T-helper 1 cell treated with Interleukin-12 subunit alpha and Interleukin-12 subunit beta and Interleukin-4 antibody, amounts not matched to agents 30 μg/mL and 1 μg/mL, for 36 hours (primary cell): ENCODE results near the gene DES.

ENCODE experiments used
- H3K27ac Mint-ChIP-seq: one replicate; pipeline ENCODE4 v1.8.0; 2021; ENCODE audit warnings: mild to moderate bottlenecking, mixed read lengths
- H3K27me3 Mint-ChIP-seq: one replicate; pipeline ENCODE4 v1.8.0; 2021; ENCODE audit warnings: low read depth, mixed read lengths
- H3K36me3 Mint-ChIP-seq: one replicate; pipeline ENCODE4 v1.8.0; 2021; ENCODE audit warnings: low read depth, mixed read lengths
- H3K4me1 Mint-ChIP-seq: one replicate; pipeline ENCODE4 v1.8.0; 2021; ENCODE audit warnings: low read depth, mixed read lengths
- H3K4me3 Mint-ChIP-seq: one replicate; pipeline ENCODE4 v1.8.0; 2021; ENCODE audit warnings: mild to moderate bottlenecking, moderate library complexity, mixed read lengths
- H3K9me3 Mint-ChIP-seq: one replicate; pipeline ENCODE4 v1.8.0; 2021; ENCODE audit warnings: mixed read lengths

DES gene

DNA sequence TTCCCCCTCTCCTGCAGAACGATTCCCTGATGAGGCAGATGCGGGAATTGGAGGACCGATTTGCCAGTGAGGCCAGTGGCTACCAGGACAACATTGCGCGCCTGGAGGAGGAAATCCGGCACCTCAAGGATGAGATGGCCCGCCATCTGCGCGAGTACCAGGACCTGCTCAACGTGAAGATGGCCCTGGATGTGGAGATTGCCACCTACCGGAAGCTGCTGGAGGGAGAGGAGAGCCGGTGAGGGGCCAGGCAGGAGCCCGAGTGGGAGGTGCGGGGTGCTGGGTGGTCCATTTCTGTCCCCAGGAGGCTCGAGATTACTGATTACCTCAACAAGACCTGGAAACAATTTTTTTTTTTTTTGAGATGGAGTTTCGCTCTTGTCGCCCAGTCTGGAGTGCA lies 3.1 kb downstream of the DES start:
- no peaks in the 10 kb centered on the region for H3K4me1 Mint-ChIP-seq
- no peaks in the 10 kb centered on the region for H3K36me3 Mint-ChIP-seq
- H3K9me3 Mint-ChIP-seq, result no peaks in the 10 kb centered on the region
- H3K4me3 Mint-ChIP-seq, result no peak overlapping the region
- H3K27ac Mint-ChIP-seq, result no peak overlapping the region
- H3K27me3 Mint-ChIP-seq, result peaks cover 24% of the 10 kb centered on the region

DNA sequence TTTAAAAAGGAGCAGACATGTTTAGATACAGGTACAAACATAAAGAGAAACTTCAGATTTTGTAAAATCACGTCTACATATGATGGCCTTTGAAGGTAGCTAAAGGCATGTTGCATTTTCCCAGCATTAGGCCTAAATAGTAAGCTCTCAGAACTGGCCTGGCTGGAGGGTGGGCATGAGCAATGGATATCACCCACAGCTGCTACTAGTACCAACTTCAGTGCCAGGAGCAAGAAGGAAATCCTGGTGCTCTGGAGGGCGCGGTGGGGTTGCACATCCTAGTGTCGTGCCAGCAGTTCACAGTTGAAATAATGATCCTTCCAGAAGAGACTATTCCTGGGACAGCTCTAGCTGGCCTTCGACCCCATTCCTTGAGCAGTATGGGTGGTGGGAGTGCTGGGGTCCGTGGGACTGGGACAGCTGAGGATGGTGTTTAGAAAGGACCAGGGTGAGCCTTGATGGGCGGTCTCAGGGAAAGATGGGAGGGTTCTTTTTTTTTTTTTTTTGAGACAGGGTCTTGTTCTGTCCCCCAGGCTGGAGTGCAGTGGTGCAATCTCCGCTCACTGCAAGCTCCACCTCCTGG lies 4.9 kb downstream of the DES start:
- no peaks in the 10 kb centered on the region for H3K36me3 Mint-ChIP-seq
- no peak overlapping the region for H3K27ac Mint-ChIP-seq
- no peak overlapping the region for H3K4me3 Mint-ChIP-seq
- peaks cover 24% of the 10 kb centered on the region for H3K27me3 Mint-ChIP-seq
- H3K9me3 Mint-ChIP-seq, result no peaks in the 10 kb centered on the region
- H3K4me1 Mint-ChIP-seq, result no peaks in the 10 kb centered on the region

DNA sequence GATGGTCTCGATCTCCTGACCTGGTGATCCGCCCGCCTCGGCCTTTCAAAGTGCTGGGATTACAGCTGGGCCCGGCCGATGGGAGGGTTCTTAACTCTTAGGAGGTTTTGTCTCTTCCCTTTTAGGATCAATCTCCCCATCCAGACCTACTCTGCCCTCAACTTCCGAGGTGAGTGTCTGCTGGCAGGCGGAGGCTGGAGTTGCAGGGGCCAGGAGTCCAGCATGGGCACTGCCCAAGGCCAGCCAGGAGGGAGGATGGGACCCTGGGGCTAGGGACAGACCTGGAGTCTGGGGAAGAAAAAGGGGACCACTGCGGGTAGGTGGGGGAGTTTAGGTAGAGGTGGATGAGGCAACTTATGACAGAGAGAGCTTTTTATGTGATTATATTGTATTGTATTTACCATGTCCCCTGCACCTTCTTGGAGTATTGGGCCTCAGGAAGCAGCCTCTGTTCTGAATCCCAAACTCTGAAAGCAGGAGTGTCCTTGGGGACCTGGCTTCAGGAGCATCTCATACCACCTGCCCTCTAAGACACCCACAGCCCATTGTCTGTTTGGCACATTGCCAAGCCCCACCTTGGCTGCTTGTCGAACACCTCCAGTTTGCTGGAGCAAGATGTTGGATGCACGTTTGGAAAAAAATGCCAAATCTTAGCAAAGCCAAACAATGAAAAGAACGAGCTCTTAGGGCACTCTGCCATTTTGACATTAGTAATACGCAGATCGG lies 5.6 kb downstream of the DES start:
- no peak overlapping the region for H3K4me3 Mint-ChIP-seq
- peaks cover 24% of the 10 kb centered on the region for H3K27me3 Mint-ChIP-seq
- no peaks in the 10 kb centered on the region for H3K9me3 Mint-ChIP-seq
- H3K27ac Mint-ChIP-seq, result no peak overlapping the region
- H3K36me3 Mint-ChIP-seq, result no peaks in the 10 kb centered on the region
- no peaks in the 10 kb centered on the region for H3K4me1 Mint-ChIP-seq

DNA sequence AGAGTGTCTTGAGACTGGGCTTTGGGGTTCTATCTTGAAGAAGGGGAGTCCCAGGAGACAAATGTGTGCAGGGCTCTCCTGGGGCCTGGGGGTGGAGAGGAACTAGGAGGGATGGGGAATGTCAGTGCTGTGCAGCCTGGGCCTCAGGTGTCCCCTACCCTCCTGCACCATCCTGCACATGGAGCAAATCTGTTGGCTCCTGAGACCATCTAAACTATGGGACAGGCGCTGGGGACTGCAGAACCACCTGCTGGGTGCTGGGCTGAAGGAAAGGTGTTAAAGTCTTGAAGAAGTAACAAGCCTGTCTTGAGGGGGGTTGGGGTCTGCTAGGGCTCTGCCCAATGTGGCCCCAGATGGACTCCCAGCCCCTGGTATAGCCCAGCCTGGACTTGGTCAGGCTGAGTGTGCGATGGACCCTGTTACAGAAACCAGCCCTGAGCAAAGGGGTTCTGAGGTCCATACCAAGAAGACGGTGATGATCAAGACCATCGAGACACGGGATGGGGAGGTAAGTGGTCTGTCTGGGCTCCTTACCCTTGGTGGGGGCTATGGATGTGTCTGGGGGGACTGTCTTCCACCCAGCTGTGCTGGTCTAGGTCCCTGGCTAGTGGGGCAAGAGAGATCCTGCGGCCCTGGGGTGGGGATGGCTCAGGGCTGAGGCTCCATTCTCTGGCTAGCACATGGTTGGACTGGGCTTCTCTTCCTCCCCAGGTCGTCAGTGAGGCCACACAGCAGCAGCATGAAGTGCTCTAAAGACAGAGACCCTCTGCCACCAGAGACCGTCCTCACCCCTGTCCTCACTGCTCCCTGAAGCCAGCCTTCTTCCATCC lies 7.3 kb downstream of the DES start:
- no peaks in the 10 kb centered on the region for H3K36me3 Mint-ChIP-seq
- no peaks in the 10 kb centered on the region for H3K4me1 Mint-ChIP-seq
- no peak overlapping the region for H3K4me3 Mint-ChIP-seq
- H3K9me3 Mint-ChIP-seq, result no peaks in the 10 kb centered on the region
- no peak overlapping the region for H3K27ac Mint-ChIP-seq
- peaks cover 18% of the 10 kb centered on the region for H3K27me3 Mint-ChIP-seq

DNA sequence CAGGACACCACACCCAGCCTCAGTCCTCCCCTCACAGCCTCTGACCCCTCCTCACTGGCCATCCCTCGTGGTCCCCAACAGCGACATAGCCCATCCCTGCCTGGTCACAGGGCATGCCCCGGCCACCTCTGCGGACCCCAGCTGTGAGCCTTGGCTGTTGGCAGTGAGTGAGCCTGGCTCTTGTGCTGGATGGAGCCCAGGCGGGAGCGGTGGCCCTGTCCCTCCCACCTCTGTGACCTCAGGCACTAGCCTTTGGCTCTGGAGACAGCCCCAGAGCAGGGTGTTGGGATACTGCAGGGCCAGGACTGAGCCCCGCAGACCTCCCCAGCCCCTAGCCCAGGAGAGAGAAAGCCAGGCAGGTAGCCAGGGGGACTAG lies 7.9 kb downstream of the DES start:
- Mint-ChIP-seq H3K27ac (no peak overlapping the region), H3K36me3 (no peaks in the 10 kb centered on the region), H3K27me3 (peaks cover 14% of the 10 kb centered on the region), H3K4me3 (no peak overlapping the region), H3K9me3 (no peaks in the 10 kb centered on the region), H3K4me1 (no peaks in the 10 kb centered on the region)

DNA sequence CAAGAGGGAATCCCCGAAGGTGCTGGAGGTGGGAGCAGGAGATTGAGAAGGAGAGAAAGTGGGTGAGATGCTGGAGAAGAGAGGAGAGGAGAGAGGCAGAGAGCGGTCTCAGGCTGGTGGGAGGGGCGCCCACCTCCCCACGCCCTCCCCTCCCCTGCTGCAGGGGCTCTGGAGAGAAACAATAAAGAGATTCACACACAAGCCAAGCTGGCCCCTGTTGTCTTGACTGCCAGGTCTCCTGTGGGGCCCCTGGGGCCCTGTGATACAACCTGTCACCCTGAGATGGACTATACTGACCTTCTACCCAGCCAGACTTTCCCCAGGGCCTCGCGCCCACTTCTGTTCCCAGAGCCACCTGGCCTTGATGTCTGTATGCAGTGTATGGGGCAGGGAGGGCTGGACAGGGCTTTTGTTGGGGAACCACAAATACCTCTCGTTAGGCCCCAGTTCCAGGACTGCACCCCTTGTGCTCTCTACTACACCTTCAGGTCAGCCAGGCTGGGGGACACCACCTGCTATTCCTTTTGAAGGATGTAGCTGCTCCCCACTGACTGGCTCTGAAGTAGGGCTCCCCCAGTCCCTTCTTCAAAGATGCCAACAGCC lies 8.5 kb downstream of the DES start:
- Mint-ChIP-seq H3K27ac (no peak overlapping the region), H3K27me3 (peaks cover 20% of the 10 kb centered on the region), H3K9me3 (no peaks in the 10 kb centered on the region), H3K4me3 (no peak overlapping the region), H3K36me3 (no peaks in the 10 kb centered on the region), H3K4me1 (no peaks in the 10 kb centered on the region)

DNA sequence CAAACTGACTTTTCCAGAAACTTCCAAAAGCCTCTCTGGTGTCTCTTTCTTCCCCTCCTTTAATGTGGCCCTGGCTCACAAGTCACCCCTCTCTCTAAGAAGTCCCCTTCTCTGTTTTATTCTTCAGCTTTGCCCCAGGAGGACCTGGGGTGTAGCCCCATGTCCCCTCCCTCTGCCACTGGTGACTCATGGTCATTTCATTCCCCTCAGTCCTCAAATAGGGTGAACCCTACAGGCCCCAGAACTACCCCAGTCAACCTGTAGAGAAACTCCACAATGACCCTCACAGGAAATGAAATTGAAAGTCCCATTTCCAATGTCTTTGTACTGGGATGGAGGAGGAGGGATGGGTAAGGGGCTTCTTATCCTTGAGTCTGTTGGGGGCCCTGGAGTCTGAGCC lies 10.3 kb downstream of the DES start:
- Mint-ChIP-seq H3K27me3 (peaks cover 28% of the 10 kb centered on the region), H3K36me3 (no peaks in the 10 kb centered on the region), H3K9me3 (no peaks in the 10 kb centered on the region), H3K4me3 (no peak overlapping the region), H3K27ac (no peak overlapping the region), H3K4me1 (peaks cover 1% of the 10 kb centered on the region)

DNA sequence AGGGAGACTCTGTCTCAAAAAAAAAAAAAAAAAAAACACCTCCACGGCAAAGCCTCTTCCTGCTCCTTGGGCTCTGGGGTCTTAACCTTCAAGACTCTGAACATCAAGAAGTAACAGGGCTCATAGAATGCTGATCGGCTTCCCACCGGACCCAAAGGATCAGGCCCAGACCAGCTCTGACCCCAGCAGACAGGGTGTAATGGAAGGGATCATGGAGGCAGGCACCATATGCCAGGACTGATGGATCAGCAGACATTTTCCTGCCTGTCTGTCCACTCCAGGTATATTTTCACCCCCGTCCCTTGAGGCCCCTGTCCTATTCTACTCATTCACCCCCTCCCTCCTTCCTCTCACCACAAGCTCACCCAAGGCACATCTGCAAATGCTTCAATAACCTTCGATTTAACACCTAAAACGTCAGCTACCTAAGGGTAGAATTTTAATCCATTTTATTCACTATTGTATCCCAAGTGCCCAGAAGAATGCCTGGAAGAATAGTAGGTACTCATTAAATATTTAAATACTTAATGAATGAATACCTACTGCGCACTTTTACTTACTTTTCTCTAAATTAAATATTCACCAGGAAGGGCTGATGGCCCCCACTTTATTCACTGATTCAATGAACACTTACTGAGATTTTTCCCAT lies 11.9 kb downstream of the DES start:
- Mint-ChIP-seq H3K27ac (no peak overlapping the region), H3K4me1 (peaks cover 1% of the 10 kb centered on the region), H3K4me3 (no peak overlapping the region), H3K36me3 (no peaks in the 10 kb centered on the region), H3K9me3 (no peaks in the 10 kb centered on the region), H3K27me3 (peaks cover 37% of the 10 kb centered on the region)

DNA sequence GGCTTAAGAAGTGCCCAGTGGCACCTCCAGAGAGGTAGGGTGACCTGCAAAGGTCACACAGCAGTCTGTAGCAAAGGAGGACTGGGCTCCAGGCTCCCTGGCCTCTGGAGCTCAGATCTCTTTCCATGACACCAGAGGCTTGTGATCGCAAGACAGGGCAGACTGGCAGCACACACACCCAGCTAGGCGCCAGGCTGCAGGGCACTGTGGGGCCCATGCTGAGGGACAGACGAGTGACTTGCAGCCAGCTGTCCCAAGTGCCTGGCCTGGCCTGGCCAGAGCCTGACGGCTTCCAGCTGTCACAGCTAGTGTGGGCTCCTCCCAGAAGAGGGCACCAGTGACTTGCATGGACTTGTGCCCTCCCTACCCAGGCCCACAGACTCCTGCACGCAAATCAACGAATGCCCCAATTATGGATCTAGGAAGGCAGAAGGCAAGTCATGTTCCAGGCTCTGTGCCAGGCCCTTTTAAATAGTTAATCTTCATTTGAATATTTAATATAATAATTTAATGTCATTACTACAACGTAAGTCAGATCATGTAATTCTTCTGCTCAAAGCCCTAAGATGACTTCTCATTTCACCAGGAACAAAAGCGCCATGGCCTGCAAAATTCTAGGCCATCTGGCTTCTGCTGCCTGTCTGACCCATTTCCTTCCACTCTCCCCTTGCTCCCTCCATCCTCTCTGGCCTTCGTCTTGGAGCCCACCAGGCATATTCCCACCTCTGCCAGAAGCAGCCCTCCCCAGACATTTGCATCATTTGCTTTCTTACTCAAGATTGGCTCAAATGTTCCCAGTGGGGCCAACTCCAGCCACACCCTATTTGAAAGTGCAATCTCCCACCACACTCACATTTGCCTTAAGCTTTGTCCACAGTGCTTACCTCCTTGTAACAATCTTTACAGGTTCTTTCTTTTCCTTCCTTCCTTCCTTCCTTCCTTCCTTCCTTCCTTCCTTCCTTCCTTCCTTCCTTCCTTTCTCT lies 12.7 kb downstream of the DES start:
- no peaks in the 10 kb centered on the region for H3K9me3 Mint-ChIP-seq
- no peak overlapping the region for H3K4me3 Mint-ChIP-seq
- no peak overlapping the region for H3K27ac Mint-ChIP-seq
- peaks cover 1% of the 10 kb centered on the region for H3K4me1 Mint-ChIP-seq
- H3K36me3 Mint-ChIP-seq, result no peaks in the 10 kb centered on the region
- H3K27me3 Mint-ChIP-seq, result peaks cover 45% of the 10 kb centered on the region

DNA sequence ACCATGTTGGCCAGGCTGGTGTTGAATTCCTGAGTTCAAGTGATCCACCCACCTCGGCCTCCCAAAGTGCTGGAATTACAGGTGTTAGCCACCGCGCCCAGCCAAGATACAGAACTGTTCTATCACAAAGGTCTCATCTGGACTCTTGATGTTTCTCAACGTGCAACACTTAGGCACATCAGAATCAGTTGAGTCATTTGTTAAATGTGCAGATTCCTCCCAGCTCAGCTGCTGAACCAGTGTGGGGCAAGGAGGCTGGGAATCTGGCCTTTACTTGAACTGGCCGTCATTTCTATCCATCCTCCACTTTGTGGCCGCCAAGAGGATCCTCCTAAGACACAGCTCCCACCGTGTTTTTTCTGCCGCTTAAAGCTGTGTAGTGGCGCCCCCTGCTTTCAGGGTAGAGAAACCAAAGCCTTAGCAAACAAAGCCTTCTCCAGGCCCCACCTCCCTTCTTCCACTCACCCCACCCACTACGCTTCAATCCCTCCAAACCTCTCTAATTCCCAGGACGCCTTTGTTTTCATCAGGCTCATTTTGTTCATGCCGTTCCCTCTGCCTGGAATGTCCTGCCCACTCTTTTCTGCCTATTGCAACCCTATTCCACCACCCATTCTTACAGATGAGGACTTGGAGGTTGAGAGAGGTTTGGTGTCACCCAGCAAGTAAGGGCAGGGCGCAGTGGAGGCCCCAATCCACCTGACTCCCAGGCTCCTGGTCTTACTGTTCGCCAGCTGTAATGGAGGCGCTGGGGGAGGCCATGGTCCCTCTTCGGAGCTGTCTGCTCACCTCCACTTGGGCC lies 15.7 kb downstream of the DES start:
- Mint-ChIP-seq H3K4me3 (no peak overlapping the region), H3K27ac (no peak overlapping the region), H3K4me1 (peaks cover 1% of the 10 kb centered on the region), H3K27me3 (peaks cover 43% of the 10 kb centered on the region), H3K9me3 (no peaks in the 10 kb centered on the region), H3K36me3 (no peaks in the 10 kb centered on the region)

DNA sequence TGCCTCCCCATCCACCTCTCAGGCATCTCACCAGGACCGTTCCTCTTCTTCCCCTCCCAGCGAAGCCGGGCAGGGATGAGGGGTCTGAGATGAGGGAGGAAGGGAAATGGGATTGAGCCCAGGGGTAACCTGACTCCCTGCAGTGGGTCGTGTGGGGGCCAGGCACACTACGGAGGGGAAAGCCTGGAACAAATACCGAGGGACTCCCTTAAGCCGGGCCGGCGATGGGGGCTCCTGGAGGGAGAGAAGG lies 16.2 kb downstream of the DES start:
- H3K4me3 Mint-ChIP-seq, result no peak overlapping the region
- peaks cover 1% of the 10 kb centered on the region for H3K4me1 Mint-ChIP-seq
- no peaks in the 10 kb centered on the region for H3K9me3 Mint-ChIP-seq
- peaks cover 39% of the 10 kb centered on the region for H3K27me3 Mint-ChIP-seq
- no peak overlapping the region for H3K27ac Mint-ChIP-seq
- no peaks in the 10 kb centered on the region for H3K36me3 Mint-ChIP-seq

DNA sequence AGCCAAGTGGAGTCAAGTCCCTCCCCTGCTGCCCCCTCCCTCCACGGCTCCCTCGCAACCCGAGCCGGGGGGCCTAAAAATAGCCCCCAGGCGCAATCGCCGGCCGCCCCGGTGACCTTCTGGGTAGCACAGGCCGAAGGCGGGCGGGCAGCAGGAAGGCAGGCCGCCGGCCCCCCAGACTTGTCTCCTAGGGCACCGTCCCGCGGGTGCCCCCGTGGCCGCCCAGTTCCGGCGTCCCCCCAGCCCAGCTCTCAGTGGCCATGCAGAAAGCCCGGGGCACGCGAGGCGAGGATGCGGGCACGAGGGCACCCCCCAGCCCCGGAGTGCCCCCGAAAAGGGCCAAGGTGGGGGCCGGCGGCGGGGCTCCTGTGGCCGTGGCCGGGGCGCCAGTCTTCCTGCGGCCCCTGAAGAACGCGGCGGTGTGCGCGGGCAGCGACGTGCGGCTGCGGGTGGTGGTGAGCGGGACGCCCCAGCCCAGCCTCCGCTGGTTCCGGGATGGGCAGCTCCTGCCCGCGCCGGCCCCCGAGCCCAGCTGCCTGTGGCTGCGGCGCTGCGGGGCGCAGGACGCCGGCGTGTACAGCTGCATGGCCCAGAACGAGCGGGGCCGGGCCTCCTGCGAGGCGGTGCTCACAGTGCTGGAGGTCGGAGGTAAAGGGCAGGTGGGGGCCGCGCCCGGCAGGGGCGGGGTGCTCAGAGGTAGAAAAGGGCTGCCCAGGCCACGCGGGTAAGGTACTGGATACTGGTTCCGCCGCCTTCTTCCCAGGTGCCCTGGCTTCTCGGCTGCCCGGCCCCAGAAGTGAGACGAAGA lies 16.7 kb downstream of the DES start, which contains the start of gene SPEG:
Gene SPEG, plus strand, starts transcription at position 126 of the 808 bp plus-strand sequence. Its CDS starts 135 bp downstream, at position 261.
- Mint-ChIP-seq H3K27me3 (peaks cover 39% of the 10 kb centered on the region), H3K4me3 (no peak within 1 kb of the TSS)

More for the DNA sequence above, 16.7 kb downstream of the DES start, which contains the start of gene SPEG:
- Mint-ChIP-seq H3K27ac (no peak within 1 kb of the TSS), H3K4me1 (peaks cover 1% of the 10 kb centered on the region), H3K9me3 (no peaks in the 10 kb centered on the region), H3K36me3 (no peaks in the 10 kb centered on the region)
